Measurements from ENCODE around the gene URB1.
"Not testable (repeated sequence)": the region's sequence is repeated elsewhere in the genome, so short reads cannot be mapped to it uniquely, and the experiment has no call there.

The URB1 gene

GRCh38 chr21:32276671-32277070 lies 116.1 kb downstream of the URB1 start:
- no peak overlapping the region for H3K4me3 ChIP-seq (ENCODE audit: low read depth, low read length)
- no peak for DNase-seq (ENCODE audit: low read depth)

GRCh38 chr21:32270748-32271147 lies 122.1 kb downstream of the URB1 start:
- H3K4me3 ChIP-seq (ENCODE audit: low read depth, low read length), result no peak overlapping the region
- no peak for DNase-seq (ENCODE audit: low read depth)

- not testable (repeated sequence) for H3K4me3 ChIP-seq (ENCODE audit: low read depth, low read length); DNase-seq (ENCODE audit: low read depth)
Observed at GRCh38 chr21:32265321-32265720, 127.5 kb downstream of the URB1 start.

GRCh38 chr21:32261929-32262328 lies 130.9 kb downstream of the URB1 start:
- no peak overlapping the region for H3K4me3 ChIP-seq (ENCODE audit: low read depth, low read length)
- DNase-seq (ENCODE audit: low read depth), result no peak
